Measurements from ENCODE around the gene ZCCHC3.
"Not testable (repeated sequence)": the region's sequence is repeated elsewhere in the genome, so short reads cannot be mapped to it uniquely, and the experiment has no call there.

ZCCHC3 gene

DNA sequence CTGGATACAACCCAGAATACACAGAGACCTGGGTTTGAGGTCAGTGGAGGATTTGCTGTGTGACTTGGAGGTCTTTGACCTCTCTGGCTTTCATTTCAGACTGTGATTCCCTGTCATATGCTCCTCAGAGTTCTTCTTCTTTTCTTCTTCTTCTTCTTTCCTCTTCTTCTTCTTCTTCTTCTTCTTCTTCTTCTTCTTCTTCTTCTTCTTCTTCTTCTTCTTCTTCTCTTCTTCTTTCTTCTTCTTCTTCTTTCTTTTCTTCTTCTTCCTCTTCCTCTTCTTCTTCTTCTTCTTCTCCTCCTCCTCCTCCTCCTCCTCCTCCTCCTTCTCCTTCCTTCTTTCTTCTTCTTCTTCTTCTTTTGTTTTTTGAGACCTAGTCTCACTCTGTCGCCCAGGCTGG, 38.7 kb downstream of the ZCCHC3 start:
- not testable (repeated sequence) for DNase-seq

DNA sequence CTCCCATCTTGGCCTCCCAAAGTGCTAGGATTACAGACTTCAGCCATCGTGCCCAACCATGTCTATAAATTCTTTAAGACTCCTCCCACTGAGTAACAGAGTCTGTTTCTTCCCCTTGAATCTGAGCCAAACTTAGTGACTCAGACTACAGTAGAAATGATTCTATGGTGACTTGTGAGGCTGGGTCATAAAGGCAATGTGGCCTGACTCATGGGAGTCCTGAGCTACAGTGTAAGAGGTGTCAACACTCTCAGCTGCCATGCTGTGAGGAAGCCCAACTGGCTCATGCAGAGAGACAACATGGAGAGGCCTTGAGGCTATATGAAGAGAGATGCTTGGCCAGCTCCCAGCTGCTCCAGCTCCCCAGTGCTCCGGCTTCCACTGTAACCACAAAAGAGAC, 44.3 kb downstream of the ZCCHC3 start:
- no peak for DNase-seq

DNA sequence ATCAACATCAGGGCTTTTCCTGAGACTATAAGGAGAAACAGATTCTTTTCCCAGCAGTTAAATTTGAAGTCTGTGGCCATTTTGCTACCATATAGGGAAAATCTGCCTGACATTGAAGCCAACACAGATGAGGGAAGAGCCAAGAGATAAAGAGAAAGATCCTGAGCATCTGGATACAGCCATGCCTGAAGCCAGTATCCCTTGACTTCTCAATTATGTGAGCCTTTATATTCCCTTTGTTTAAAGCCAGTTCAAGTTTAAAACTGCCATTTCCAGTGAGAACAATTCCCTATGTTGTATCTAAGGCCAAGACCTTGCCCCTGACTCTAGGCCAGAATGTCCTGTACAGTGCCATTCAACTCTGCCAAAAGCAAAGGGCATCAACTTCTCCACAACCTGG, 45.7 kb downstream of the ZCCHC3 start:
- DNase-seq, result no peak

DNA sequence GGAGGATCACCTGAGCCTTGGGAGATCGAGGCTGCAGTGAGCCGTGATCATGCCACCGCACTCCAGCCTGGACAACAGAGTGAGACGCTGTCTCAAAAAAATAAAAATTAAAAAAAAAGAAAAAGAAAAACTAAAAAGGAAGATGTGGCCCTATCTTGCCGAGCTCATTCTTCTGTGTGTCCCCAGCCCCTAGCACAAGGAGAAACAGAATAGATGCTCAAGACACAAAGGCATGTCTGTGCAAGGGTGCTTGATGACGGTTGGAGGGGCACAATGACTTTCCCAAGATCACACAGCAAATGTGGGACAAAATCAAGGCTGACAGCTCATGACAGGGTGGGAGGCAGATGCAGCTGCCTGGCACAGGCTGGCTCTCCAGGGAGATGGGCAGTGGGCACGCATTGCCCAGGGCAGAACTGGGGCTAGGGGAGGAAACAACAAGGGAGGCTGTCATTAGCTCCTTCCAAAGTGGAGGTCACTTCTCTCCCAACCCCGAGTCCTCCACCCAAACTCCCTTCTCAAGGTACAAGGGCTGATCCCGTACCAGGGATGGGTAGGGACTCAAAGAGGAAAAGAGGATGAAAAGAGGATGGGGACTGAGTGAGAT, 48.8 kb downstream of the ZCCHC3 start:
- DNase-seq, result no peak

DNA sequence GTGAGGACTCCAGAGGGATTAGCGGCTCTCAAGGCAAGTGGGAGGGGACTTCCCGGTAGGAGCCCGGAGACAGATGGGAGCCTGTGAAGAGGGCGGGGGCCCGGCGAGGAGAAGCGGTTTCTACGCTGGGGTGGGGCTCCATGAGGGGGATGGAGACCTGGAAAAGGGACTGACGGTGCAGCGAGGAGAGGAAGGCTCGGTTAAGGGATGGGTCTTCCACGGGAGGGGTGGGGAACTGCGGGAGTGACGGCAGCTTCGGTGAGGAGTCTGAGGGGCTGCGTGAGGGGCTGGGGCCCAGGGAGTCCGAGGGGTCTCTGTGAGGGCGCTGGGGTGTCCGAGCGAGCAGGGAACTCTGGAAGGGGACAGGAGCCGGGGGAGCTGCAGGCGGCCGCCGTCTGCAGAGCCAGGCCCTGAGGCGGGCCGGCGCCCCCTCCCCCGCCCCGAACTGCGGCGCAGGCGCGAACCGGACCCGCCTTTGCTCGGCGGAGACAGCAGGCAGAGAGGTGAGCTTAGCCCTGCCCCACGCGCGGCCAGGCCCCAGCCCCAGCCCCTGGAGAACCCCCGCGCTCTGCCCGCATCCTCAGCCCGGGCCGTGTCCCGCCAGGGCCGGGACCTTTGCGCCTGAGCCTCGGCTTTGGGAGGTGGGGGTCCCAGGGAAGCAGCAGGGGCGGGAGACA, 49.4 kb downstream of the ZCCHC3 start, which contains the start of gene NRSN2:
TSS of gene NRSN2 (plus strand) at position 472 of the 677 bp plus-strand sequence. CDS start 2,533 bp downstream, outside the sequence.
- peak in 49 of 56 donors; percentile 24 to 81 (median 61) for DNase-seq

DNA sequence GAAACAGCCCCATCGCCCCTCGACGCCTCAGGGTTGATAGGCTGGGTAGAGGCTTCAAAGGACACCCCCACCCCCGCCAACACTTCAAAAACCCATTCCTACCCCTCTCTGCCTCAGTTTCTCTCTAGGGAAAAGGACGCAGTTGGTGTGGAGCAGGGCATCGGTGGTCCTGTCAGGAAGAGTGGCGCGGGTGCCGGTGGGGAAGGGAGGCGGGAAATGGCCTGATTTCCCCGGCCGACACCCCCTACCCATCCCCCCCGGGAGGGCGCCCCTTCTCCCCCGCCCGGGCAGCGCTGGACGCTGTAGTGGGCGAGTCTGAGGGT, 49.9 kb downstream of the ZCCHC3 start:
- DNase-seq, result peak in 1 of 56 donors; percentile 71

DNA sequence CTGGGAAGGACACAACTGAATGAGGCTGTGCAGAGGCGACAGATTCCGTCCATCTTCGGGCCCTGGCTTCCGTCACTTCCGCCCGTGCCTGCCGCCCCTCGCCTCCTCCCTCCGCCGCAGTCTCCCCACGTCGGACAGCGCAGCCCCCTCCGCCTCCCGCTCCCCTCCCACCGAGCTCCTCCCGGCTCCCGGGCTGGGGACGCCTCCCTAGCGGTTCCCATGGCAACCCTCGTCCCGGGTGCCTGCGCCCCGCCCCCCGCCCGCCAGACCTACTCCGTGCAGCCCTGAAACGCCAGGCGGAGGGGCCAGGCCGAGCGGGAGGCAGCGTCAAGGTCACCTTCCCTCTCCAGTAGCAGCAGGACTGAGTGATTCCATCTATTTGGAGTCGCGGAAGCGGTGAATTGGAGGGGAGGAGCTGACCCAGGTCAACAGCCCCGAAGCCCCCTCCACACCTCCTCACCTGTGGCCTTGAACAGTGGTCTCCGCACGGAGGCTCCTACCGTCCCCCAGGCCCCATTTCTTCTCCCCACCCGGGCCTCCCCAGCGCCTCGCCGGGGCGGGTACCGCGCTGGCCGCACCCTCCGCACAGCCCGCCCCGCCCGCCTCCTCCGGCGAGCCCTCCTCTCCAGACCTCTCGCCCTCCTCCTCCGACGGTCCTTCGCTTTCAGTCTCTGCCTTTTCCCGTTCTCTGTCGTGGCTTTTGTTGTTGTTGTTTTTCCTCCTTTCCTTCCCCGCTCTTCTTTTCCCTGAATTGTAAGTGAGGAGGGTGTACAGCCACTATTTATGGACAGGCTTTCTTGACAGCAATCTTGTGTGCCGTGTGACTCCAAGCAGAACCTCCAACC, 50.5 kb downstream of the ZCCHC3 start:
- DNase-seq, result peak in 55 of 56 donors; percentile 42 to 94 (median 85)

DNA sequence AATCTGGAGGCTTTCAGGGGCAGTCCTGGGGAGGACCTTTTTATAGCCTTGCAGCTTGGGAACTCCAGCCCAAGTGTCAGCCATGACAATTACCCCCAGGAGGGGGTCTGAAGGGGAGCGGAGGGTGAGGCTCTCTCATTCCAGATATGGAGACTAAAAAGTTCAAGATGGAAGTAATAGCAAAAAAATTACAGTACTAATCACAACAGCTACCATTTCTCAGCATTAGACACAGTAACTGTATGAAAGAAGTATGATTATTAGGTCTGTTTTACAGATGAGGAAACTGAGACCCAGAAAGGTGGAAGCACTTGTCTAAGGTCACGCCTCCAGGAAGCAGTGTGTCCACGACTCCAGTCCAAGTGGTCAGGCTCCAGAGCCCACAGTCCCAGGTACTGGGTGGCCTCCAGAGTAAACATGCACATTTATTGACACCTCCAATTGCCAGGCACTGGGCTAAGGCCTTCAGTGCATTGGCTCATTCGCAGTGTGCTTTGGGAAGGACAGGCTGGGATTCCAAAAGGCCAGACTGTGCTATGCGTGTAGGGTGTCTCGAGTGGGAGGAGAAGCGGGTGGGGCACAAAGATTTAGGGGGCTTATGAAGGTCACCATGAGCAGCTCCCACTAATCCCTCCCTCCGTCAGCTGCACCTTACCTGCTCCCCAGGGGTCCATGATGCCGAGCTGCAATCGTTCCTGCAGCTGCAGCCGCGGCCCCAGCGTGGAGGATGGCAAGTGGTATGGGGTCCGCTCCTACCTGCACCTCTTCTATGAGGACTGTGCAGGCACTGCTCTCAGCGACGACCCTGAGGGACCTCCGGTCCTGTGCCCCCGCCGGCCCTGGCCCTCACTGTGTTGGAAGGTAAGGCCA, 51.8 kb downstream of the ZCCHC3 start:
- no peak for DNase-seq
